Measurements from ENCODE around the gene OPN4. TPM values are rescaled to one million over a fixed set of nuclear protein-coding genes. Genes with fewer than 3 reads are reported as not detected.

Gene OPN4
- total and polyA plus RNA-seq, 2 of the 13 experiments (the other 11 are each of a cell fraction or from before 2014, with no cell fraction given): not detected

DNA sequence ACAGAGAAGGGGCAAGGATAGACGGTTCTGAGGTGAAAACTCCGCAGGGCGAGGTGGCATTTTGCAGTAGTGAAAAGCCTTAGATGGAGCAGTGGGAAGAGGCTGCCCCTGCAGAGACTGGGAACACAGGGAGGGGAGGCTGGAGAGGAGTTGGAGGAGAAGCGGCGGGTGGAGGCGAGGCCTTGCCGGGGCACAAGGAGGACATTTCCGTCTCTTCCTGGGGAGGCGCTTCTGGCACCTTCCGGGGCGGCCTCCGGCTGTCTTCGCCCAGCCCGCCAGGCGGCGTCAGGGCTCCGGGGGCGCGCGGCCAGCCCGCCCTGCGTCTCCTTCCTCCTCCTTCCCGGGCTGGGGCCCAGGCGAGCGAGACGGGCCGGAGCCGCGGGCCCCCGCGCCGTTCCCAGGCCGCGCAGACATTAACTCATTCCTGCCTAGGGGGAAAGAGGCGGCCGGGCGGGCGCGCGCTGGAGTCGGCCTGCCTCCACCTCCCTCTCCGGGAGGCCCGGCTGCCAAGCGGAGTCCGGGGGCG lies 56.7 kb downstream of the OPN4 start (continued):
- no peak for TF ChIP-seq ZNF530 (CRISPR knock-in tag; IDR thresholded peaks at IDR 0.05; ENCODE audit: low read depth)
- TF ChIP-seq ZMYM4 (CRISPR knock-in tag; IDR thresholded peaks at IDR 0.05): peak; percentile 47; the same call in 1 of the 2 replicates
- TF ChIP-seq, protein P1, sequence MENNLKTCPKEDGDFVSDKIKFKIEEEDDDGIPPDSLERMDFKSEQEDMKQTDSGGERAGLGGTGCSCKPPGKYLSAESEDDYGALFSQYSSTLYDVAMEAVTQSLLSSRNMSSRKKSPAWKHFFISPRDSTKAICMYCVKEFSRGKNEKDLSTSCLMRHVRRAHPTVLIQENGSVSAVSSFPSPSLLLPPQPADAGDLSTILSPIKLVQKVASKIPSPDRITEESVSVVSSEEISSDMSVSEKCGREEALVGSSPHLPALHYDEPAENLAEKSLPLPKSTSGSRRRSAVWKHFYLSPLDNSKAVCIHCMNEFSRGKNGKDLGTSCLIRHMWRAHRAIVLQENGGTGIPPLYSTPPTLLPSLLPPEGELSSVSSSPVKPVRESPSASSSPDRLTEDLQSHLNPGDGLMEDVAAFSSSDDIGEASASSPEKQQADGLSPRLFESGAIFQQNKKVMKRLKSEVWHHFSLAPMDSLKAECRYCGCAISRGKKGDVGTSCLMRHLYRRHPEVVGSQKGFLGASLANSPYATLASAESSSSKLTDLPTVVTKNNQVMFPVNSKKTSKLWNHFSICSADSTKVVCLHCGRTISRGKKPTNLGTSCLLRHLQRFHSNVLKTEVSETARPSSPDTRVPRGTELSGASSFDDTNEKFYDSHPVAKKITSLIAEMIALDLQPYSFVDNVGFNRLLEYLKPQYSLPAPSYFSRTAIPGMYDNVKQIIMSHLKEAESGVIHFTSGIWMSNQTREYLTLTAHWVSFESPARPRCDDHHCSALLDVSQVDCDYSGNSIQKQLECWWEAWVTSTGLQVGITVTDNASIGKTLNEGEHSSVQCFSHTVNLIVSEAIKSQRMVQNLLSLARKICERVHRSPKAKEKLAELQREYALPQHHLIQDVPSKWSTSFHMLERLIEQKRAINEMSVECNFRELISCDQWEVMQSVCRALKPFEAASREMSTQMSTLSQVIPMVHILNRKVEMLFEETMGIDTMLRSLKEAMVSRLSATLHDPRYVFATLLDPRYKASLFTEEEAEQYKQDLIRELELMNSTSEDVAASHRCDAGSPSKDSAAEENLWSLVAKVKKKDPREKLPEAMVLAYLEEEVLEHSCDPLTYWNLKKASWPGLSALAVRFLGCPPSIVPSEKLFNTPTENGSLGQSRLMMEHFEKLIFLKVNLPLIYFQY (CRISPR knock-in tag; IDR thresholded peaks at IDR 0.05; ENCODE audit: borderline replicate concordance): peak; percentile 87; the same call in 1 of the 2 replicates
- TF ChIP-seq MEIS1 (CRISPR knock-in tag; IDR thresholded peaks at IDR 0.05; ENCODE audit: borderline replicate concordance): no peak
- TF ChIP-seq FOXK1 (CRISPR knock-in tag; IDR thresholded peaks at IDR 0.05; ENCODE audit: borderline replicate concordance, low read depth): no peak
- no peak for TF ChIP-seq KAT2B (IDR thresholded peaks at IDR 0.05; ENCODE audit: borderline replicate concordance, low read depth, low read length)
- TF ChIP-seq, protein P2, sequence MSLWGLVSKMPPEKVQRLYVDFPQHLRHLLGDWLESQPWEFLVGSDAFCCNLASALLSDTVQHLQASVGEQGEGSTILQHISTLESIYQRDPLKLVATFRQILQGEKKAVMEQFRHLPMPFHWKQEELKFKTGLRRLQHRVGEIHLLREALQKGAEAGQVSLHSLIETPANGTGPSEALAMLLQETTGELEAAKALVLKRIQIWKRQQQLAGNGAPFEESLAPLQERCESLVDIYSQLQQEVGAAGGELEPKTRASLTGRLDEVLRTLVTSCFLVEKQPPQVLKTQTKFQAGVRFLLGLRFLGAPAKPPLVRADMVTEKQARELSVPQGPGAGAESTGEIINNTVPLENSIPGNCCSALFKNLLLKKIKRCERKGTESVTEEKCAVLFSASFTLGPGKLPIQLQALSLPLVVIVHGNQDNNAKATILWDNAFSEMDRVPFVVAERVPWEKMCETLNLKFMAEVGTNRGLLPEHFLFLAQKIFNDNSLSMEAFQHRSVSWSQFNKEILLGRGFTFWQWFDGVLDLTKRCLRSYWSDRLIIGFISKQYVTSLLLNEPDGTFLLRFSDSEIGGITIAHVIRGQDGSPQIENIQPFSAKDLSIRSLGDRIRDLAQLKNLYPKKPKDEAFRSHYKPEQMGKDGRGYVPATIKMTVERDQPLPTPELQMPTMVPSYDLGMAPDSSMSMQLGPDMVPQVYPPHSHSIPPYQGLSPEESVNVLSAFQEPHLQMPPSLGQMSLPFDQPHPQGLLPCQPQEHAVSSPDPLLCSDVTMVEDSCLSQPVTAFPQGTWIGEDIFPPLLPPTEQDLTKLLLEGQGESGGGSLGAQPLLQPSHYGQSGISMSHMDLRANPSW (CRISPR knock-in tag; IDR thresholded peaks at IDR 0.05; ENCODE audit: borderline replicate concordance): no peak
- TF ChIP-seq, protein P3, sequence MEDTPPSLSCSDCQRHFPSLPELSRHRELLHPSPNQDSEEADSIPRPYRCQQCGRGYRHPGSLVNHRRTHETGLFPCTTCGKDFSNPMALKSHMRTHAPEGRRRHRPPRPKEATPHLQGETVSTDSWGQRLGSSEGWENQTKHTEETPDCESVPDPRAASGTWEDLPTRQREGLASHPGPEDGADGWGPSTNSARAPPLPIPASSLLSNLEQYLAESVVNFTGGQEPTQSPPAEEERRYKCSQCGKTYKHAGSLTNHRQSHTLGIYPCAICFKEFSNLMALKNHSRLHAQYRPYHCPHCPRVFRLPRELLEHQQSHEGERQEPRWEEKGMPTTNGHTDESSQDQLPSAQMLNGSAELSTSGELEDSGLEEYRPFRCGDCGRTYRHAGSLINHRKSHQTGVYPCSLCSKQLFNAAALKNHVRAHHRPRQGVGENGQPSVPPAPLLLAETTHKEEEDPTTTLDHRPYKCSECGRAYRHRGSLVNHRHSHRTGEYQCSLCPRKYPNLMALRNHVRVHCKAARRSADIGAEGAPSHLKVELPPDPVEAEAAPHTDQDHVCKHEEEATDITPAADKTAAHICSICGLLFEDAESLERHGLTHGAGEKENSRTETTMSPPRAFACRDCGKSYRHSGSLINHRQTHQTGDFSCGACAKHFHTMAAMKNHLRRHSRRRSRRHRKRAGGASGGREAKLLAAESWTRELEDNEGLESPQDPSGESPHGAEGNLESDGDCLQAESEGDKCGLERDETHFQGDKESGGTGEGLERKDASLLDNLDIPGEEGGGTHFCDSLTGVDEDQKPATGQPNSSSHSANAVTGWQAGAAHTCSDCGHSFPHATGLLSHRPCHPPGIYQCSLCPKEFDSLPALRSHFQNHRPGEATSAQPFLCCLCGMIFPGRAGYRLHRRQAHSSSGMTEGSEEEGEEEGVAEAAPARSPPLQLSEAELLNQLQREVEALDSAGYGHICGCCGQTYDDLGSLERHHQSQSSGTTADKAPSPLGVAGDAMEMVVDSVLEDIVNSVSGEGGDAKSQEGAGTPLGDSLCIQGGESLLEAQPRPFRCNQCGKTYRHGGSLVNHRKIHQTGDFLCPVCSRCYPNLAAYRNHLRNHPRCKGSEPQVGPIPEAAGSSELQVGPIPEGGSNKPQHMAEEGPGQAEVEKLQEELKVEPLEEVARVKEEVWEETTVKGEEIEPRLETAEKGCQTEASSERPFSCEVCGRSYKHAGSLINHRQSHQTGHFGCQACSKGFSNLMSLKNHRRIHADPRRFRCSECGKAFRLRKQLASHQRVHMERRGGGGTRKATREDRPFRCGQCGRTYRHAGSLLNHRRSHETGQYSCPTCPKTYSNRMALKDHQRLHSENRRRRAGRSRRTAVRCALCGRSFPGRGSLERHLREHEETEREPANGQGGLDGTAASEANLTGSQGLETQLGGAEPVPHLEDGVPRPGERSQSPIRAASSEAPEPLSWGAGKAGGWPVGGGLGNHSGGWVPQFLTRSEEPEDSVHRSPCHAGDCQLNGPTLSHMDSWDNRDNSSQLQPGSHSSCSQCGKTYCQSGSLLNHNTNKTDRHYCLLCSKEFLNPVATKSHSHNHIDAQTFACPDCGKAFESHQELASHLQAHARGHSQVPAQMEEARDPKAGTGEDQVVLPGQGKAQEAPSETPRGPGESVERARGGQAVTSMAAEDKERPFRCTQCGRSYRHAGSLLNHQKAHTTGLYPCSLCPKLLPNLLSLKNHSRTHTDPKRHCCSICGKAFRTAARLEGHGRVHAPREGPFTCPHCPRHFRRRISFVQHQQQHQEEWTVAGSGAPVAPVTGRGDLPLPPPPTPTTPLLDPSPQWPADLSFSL (CRISPR knock-in tag; IDR thresholded peaks at IDR 0.05): no peak
- TF ChIP-seq RBM39 (IDR thresholded peaks at IDR 0.05; ENCODE audit: low read depth, low read length, poor library complexity, severe bottlenecking): peak; percentile 39
- TF ChIP-seq, protein P4, sequence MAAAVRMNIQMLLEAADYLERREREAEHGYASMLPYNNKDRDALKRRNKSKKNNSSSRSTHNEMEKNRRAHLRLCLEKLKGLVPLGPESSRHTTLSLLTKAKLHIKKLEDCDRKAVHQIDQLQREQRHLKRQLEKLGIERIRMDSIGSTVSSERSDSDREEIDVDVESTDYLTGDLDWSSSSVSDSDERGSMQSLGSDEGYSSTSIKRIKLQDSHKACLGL (CRISPR knock-in tag; IDR thresholded peaks at IDR 0.05): peak; percentile 74; the same call in 1 of the 2 replicates
- TF ChIP-seq SRSF4 (IDR thresholded peaks at IDR 0.05; ENCODE audit: low read depth, low read length, poor library complexity, severe bottlenecking): no peak
- TF ChIP-seq AGO1 (IDR thresholded peaks at IDR 0.05; ENCODE audit: low read depth, low read length, poor library complexity, severe bottlenecking): no peak
- TF ChIP-seq ZNF350 (CRISPR knock-in tag; IDR thresholded peaks at IDR 0.05; ENCODE audit: borderline replicate concordance, low read depth): no peak; the same call in 1 of the 2 replicates
- TF ChIP-seq ZFY (CRISPR knock-in tag; IDR thresholded peaks at IDR 0.05): peak; percentile 89
- no peak for TF ChIP-seq ZBTB1 (CRISPR knock-in tag; IDR thresholded peaks at IDR 0.05; ENCODE audit: borderline replicate concordance)
